Large intestine (tissue), 12 donors: ENCODE measurements around the gene TFF2. TPM values are rescaled to one million over a fixed set of nuclear protein-coding genes. Genes with fewer than 3 reads are reported as not detected.

ENCODE experiments used
- DNase-seq, 2 donors: peaks; one replicate each; pipeline versions ENCODE4 v3.0.0 to v3.0.0-alpha.2; 2013
- H3K27ac ChIP-seq: one replicate; pipeline ENCODE4 v1.5.1; 2013; ENCODE audit warnings: low read length
- H3K27me3 ChIP-seq: 2 replicates; pipeline ENCODE4 v1.6.1; 2013; ENCODE audit warnings: low read length; ENCODE audit not compliant: control insufficient read depth, insufficient read depth
- H3K36me3 ChIP-seq: 2 replicates; pipeline ENCODE4 v1.6.1; 2013; ENCODE audit warnings: low read length; ENCODE audit not compliant: control insufficient read depth, insufficient read depth
- H3K4me1 ChIP-seq: one replicate; pipeline ENCODE4 v1.6.1; 2013; ENCODE audit warnings: low read length; ENCODE audit not compliant: control insufficient read depth, insufficient read depth
- H3K4me3 ChIP-seq: one replicate; pipeline ENCODE4 v1.5.1; 2013; ENCODE audit warnings: low read length
- H3K9me3 ChIP-seq: one replicate; pipeline ENCODE4 v1.6.1; 2013; ENCODE audit warnings: mild to moderate bottlenecking, low read depth, low read length, moderate library complexity; ENCODE audit not compliant: control insufficient read depth
- WGBS: methylation state at CpG from one replicate; pipeline ENCODE4 v1.1.5; 2013; ENCODE audit warnings: low lambda C conversion rate; ENCODE audit not compliant: insufficient coverage; 5-methylcytosine and 5-hydroxymethylcytosine counted together
- long read RNA-seq, 11 donors: transcript quantifications; one replicate each; lab custom pipeline, GENCODE V29; 2026
- polyA plus RNA-seq: library from polyadenylated mRNA; unstranded; fragments of 120-200 nt; gene quantifications from one replicate; pipeline ENCODE4 v1.2.1, GENCODE V29; 2013

The TFF2 gene, protein sequence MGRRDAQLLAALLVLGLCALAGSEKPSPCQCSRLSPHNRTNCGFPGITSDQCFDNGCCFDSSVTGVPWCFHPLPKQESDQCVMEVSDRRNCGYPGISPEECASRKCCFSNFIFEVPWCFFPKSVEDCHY
- polyA plus RNA-seq, result 0.12 TPM
- long read RNA-seq, donor 1, result 0 reads
- long read RNA-seq, donor 2, result 0 reads
- long read RNA-seq, donor 3, result 0 reads
- long read RNA-seq, donor 4, result 0 reads
- long read RNA-seq, donor 5, result 0 reads
- long read RNA-seq, donor 6, result 0 reads
- long read RNA-seq, donor 7, result 0 reads
- long read RNA-seq, donor 8, result 0 reads
- long read RNA-seq, donor 9, result 0 reads
- long read RNA-seq, donor 10, result 0 reads
- long read RNA-seq, donor 11, result 0 reads

DNA sequence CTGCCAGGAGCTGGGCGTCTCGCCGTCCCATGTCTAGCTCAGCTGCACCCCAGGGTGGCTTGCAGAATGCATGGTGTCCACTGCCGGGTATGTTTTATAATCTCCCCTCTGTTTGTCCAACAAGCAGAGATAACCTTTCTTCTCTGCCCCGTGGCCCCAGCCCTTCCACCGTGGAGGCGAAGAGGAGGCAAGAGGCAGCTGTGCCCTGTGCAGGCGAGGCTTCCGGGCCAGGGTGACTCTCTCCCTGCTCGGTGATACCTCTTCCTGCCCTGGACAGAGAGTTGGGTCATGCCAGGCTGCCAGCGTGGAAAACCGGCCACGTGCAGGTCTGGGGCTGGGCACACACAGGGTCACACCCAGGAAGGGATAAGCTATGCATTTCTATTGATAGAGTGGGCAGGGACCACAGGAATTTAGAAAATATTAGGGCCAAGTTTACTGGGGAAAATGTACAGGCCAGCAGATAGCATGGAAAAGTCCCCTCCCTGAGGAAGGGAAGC lies at the start of gene TFF2:
Gene TFF2 (minus strand): TSS at position 68 of the 500 bp plus-strand sequence. CDS start 37 bp downstream, at position 31.
- no peak within 1 kb of the TSS for H3K4me3 ChIP-seq
- H3K4me1 ChIP-seq, result peaks cover 10% of the 10 kb centered on the region
- peak in 1 of 2 donors; percentile 24 for DNase-seq
- H3K27me3 ChIP-seq, result no peaks in the 10 kb centered on the region
- no CpG with 5 or more reads among the region's 13 CpGs for WGBS
- no peaks in the 10 kb centered on the region for H3K36me3 ChIP-seq
- H3K27ac ChIP-seq, result no peak within 1 kb of the TSS
- H3K9me3 ChIP-seq, result peaks cover 7% of the 10 kb centered on the region

DNA sequence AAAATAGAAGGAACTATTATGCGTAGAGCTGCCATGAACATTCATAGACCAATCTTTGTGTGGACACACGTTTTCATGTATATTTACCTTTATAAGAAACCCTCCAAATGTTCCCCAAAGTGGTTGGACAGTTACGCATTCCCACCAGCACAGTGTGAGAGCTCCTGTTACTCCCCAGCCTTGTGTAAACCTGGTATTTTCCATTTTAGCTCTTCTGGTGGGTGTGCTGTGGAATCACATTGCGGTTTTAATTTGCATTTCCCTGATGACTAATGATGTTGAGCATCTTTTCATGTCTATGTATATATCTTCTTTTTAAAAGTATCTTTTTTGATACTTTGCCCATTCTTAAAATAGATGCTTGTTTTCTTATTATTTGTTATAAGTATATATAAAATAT lies 49.7 kb upstream of the TFF2 start:
- 63% methylated on average over 2 of the region's 4 CpGs for WGBS
- peaks cover 15% of the 10 kb centered on the region for H3K4me1 ChIP-seq
- no peak overlapping the region for H3K4me3 ChIP-seq
- H3K27ac ChIP-seq, result no peak overlapping the region
- H3K9me3 ChIP-seq, result no peaks in the 10 kb centered on the region
- DNase-seq, result no peak
- H3K27me3 ChIP-seq, result no peaks in the 10 kb centered on the region
- no peaks in the 10 kb centered on the region for H3K36me3 ChIP-seq

GRCh38 chr21:42398436-42399028 lies 47.7 kb upstream of the TFF2 start:
- H3K4me1 ChIP-seq, result peaks cover 15% of the 10 kb centered on the region
- no peak overlapping the region for H3K4me3 ChIP-seq
- peak; percentile 56 to 82 for DNase-seq
- no peaks in the 10 kb centered on the region for H3K27me3 ChIP-seq
- H3K9me3 ChIP-seq, result no peaks in the 10 kb centered on the region
- no peaks in the 10 kb centered on the region for H3K36me3 ChIP-seq
- WGBS, result no CpG with 5 or more reads among the region's 12 CpGs
- H3K27ac ChIP-seq, result peak overlapping the region; percentile 44

DNA sequence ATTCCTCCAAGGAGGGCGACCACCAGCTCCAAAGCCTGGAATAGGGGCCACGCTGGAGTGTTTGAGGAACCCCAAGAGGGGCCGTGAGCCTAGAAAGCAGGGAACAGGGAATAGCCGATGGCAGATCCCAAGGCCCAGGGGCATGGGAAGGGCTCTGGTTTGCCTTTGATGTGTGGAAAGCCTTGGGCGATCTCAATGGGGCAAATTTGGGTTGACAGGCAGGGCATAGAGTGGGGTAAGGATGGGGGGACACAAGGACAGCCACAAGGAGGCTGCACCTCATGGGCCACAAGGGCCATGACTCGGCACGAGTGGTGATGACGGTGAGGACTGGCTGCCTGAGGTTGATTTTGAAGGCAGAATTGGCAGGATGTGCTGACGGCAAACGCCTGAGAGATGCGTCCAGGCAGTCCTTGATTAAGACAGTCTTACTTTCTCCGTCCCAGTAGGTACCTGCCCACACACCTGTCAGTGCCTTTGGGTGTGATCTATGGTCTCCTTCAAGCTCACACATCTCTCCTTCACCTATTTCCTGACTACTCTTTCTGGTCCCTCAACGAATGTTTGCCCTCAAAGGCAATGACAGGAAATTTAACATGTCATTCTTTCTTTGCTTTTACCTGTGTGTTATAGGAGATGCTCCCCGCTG lies 47.1 kb upstream of the TFF2 start:
- H3K36me3 ChIP-seq, result no peaks in the 10 kb centered on the region
- no peaks in the 10 kb centered on the region for H3K27me3 ChIP-seq
- peak overlapping the region; percentile 44 for H3K27ac ChIP-seq
- WGBS, result no CpG with 5 or more reads among the region's 14 CpGs
- H3K4me3 ChIP-seq, result no peak overlapping the region
- DNase-seq, result no peak
- H3K9me3 ChIP-seq, result no peaks in the 10 kb centered on the region
- peaks cover 15% of the 10 kb centered on the region for H3K4me1 ChIP-seq

- Histone ChIP-seq H3K27ac (no peak overlapping the region), H3K27me3 (no peaks in the 10 kb centered on the region), H3K4me3 (no peak overlapping the region), H3K36me3 (no peaks in the 10 kb centered on the region), H3K4me1 (peaks cover 15% of the 10 kb centered on the region), H3K9me3 (no peaks in the 10 kb centered on the region)
- WGBS, result 100% methylated on average over 3 of the region's 19 CpGs
- DNase-seq, result no peak
These were observed 46.3 kb upstream of the TFF2 start for GRCh38 chr21:42396799-42397745.

DNA sequence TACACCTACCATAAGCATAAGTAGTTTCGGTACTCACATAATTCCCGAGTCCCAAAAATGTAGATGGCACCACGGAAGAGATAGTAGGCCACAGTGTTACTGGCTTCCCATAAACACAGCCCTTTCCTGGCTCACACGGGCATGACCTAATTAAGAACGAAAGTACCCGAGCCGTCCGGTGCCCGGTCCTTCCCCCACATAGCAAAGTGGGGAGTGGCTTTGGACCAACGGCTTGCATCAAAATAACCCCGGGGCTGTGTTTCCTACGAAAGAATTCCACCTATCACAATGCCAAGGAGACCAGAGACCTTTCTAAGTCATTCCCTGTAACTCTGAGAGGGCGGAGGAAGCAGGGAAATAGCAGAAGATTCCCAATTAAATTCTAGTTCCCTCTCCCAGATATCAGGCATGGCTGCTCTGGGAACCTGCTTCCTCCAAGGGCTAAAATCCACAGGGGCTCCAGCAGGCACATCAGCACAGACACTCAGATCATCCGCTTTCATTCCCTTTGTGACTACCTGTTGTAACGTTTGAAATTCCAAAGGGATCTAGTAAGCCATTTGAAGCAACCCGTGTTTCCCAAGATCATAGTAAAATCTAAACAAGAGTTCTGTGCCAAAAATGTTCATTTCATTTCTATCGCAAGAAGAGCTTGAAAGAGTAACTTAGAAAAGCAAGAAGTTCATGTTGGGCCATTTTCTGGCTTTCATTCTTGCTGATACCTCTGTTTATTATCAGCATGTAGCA lies 45.3 kb upstream of the TFF2 start, which contains the start of gene TMPRSS3:
Gene TMPRSS3 (minus strand): TSS at position 148 of the 747 bp plus-strand sequence. CDS start 635 bp downstream, outside the sequence.
- no peak for DNase-seq
- 93% methylated on average over 3 of the region's 17 CpGs for WGBS

GRCh38 chr21:42395302-42395701 lies 44.5 kb upstream of the TFF2 start:
- H3K27ac ChIP-seq, result no peak overlapping the region
- 100% methylated on average over 5 of the region's 11 CpGs for WGBS
- no peak overlapping the region for H3K4me3 ChIP-seq
- DNase-seq, result no peak
- peaks cover 10% of the 10 kb centered on the region for H3K4me1 ChIP-seq
- H3K27me3 ChIP-seq, result no peaks in the 10 kb centered on the region
- no peaks in the 10 kb centered on the region for H3K9me3 ChIP-seq
- no peaks in the 10 kb centered on the region for H3K36me3 ChIP-seq

More for the DNA sequence above, 45.3 kb upstream of the TFF2 start, which contains the start of gene TMPRSS3:
- no peaks in the 10 kb centered on the region for H3K9me3 ChIP-seq
- H3K4me1 ChIP-seq, result peaks cover 10% of the 10 kb centered on the region
- H3K36me3 ChIP-seq, result no peaks in the 10 kb centered on the region
- H3K27me3 ChIP-seq, result no peaks in the 10 kb centered on the region
- H3K27ac ChIP-seq, result no peak within 1 kb of the TSS
- no peak within 1 kb of the TSS for H3K4me3 ChIP-seq

DNA sequence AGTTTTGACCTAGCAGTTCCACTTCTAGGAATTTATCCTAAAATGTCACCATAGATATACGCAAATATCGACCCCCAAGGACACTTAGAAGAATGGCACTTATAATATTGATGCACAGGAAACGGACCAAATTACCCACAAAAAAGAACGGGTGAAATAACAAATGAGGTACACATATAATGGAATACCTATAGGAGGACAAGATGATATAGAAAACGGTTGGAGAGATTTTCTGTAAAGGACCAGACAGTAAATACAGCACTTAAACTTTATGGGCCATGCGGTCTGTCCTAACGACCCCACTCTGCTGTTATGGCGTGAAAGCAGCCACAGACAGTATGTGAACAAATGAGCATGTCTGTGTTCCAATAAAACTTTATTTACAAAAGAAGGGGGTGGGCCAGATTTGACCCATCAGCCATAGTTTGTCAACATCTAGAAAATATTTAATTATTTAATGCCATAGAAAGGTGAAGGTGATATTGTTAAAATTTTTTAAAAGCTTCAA lies 42.7 kb upstream of the TFF2 start:
- 74% methylated on average over 5 of the region's 8 CpGs for whole genome bisulfite sequencing
- no peak overlapping the region for H3K27ac ChIP-seq
- no peaks in the 10 kb centered on the region for H3K27me3 ChIP-seq
- H3K36me3 ChIP-seq, result no peaks in the 10 kb centered on the region
- no peak for DNase-seq
- peaks cover 21% of the 10 kb centered on the region for H3K4me1 ChIP-seq
- no peak overlapping the region for H3K4me3 ChIP-seq
- H3K9me3 ChIP-seq, result no peaks in the 10 kb centered on the region

DNA sequence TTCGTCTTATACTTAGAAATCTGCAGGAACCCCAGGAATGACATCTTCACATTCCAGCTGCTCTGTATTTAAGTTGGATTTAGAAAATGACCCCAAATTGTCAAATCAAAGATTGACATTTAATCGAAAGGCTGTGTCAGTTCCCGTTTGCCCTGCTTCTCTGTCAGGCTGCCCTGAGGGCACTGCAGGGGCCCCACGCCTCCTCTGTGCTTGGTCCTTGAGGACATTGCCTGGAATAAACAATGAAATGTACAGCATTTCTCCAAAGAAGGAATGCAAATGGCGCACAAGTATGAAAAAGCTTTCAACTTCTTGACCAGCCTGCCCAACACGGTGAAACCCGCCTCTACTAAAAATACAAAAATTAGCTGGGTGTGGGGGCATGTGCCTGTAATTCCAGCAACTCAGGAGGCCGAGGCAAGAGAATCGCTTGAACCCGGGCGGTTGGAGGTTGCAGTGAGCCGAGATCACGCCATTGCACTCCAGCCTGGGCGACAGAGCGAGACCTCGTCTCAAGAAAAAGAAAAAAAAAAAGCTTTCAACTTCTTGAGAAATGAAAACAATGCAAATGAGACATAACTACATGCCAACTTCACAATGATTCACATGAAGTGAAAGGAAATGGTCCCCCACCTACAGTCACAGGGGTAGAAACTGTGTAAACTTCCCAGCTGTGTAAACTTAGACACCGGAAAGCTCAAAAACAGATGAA lies 42.1 kb upstream of the TFF2 start:
- Histone ChIP-seq H3K9me3 (no peaks in the 10 kb centered on the region), H3K36me3 (no peaks in the 10 kb centered on the region), H3K4me3 (no peak overlapping the region), H3K4me1 (peaks cover 23% of the 10 kb centered on the region), H3K27ac (no peak overlapping the region), H3K27me3 (no peaks in the 10 kb centered on the region)
- DNase-seq, result no peak
- 92% methylated on average over 2 of the region's 17 CpGs for WGBS
